ENCODE results near the gene RAB37. TPM values are rescaled to one million over a fixed set of nuclear protein-coding genes. Genes with fewer than 3 reads are reported as not detected.

Gene RAB37
- total RNA-seq, 1 experiment from 2014 or later = 2.5 TPM

GRCh38 chr17:74733365-74734122 lies 3.5 kb upstream of the RAB37 start:
- no CpG with 5 or more reads among the region's 9 CpGs for WGBS (ENCODE audit: extremely low coverage, insufficient read length, low lambda C conversion rate)
- H3K4me3 Mint-ChIP-seq = no peak overlapping the region
- DNase-seq = no peak
- no peak overlapping the region for H3K4me2 ChIP-seq (ENCODE audit: insufficient read depth, insufficient read length, low read length)
- no peak overlapping the region for H3K4ac ChIP-seq (ENCODE audit: low read depth, low read length)
- no peaks in the 10 kb centered on the region for H3K79me2 ChIP-seq (ENCODE audit: insufficient read depth, low read length)
- no peak overlapping the region for H3K27ac Mint-ChIP-seq
- no peaks in the 10 kb centered on the region for H3K4me1 ChIP-seq (ENCODE audit: insufficient read depth, low read length)
- TF ChIP-seq CTCF (conservative IDR thresholded peaks at IDR 0.05) = no peak
- H3K4me1 Mint-ChIP-seq = peaks cover 12 to 14% of the 10 kb centered on the region in 2 experiments
- H3K36me3 Mint-ChIP-seq (ENCODE audit: insufficient read depth in 1 of 3, low read depth in 3 of 3) = no peaks in the 10 kb centered on the region
- H4K8ac ChIP-seq (replicated peaks; ENCODE audit: insufficient read length, low read depth, low read length) = no peak overlapping the region
- no peaks in the 10 kb centered on the region for H3K79me1 ChIP-seq (ENCODE audit: insufficient read depth, low read depth, low read length, poor library complexity, severe bottlenecking)
- no peak overlapping the region for H4K91ac ChIP-seq (ENCODE audit: insufficient read length, low read depth, low read length)
- no peak overlapping the region for H2BK15ac ChIP-seq (ENCODE audit: low read depth, low read length)
- H3K18ac ChIP-seq (ENCODE audit: insufficient read length, low read depth, low read length) = peak overlapping the region; percentile 32
- no peak overlapping the region for H3K23ac ChIP-seq (ENCODE audit: insufficient read length, low read depth, low read length)
- H4K20me1 ChIP-seq (ENCODE audit: control insufficient read depth, insufficient read depth, insufficient read length) = no peaks in the 10 kb centered on the region
- H3K9me3 ChIP-seq (ENCODE audit: control insufficient read depth, low read depth, low read length) = no peaks in the 10 kb centered on the region
- H2AFZ ChIP-seq (ENCODE audit: low read length) = no peak overlapping the region
- no peak overlapping the region for H4K5ac ChIP-seq (ENCODE audit: insufficient read length, low read depth, low read length)
- H3K27me3 ChIP-seq (ENCODE audit: insufficient read depth, low read length) = no peaks in the 10 kb centered on the region; the same call in 1 of the 2 replicates
- H3K27ac ChIP-seq (ENCODE audit: insufficient read length, low read depth, low read length) = no peak overlapping the region
- no peaks in the 10 kb centered on the region for H3K9me3 Mint-ChIP-seq
- H2BK12ac ChIP-seq (ENCODE audit: insufficient read length, low read depth, low read length) = no peak overlapping the region
- H3K9ac ChIP-seq (ENCODE audit: extremely low read depth, insufficient read length, low read length) = no peak overlapping the region
- no peak overlapping the region for H2BK20ac ChIP-seq (ENCODE audit: low read depth, low read length, poor library complexity, severe bottlenecking)
- H3K56ac ChIP-seq (ENCODE audit: insufficient read length, low read depth, low read length) = no peak overlapping the region
- no peak overlapping the region for H2AK5ac ChIP-seq (ENCODE audit: insufficient read length, low read length)
- H2BK5ac ChIP-seq (ENCODE audit: insufficient read length, low read length) = no peak overlapping the region
- peaks cover 15% of the 10 kb centered on the region for H3K27me3 Mint-ChIP-seq (ENCODE audit: low read depth)
- H3K14ac ChIP-seq (ENCODE audit: insufficient read depth, low read length) = no peak overlapping the region
- H3T11ph ChIP-seq (ENCODE audit: low read length) = no peak overlapping the region
- H2BK120ac ChIP-seq (ENCODE audit: low read depth, low read length, poor library complexity, severe bottlenecking) = no peak overlapping the region
- peaks cover 9% of the 10 kb centered on the region for H3K23me2 ChIP-seq (ENCODE audit: insufficient read length, low read depth, low read length, poor library complexity, severe bottlenecking)

Data from H9 (cell line).